GM18868 (cell line): ENCODE results near the gene TPBG.
A peak's percentile ranks its signal among the peaks of the same experiment; 100 is the strongest.
"Not testable (repeated sequence)": the region's sequence is repeated elsewhere in the genome, so short reads cannot be mapped to it uniquely, and the experiment has no call there.

Experiments used
- ATAC-seq: cut with Tn5 transposase; IDR thresholded peaks from one replicate; pipeline ENCODE4 v1.9.1; 2021; ENCODE audit warnings: mild to moderate bottlenecking, moderate library complexity; ENCODE audit not compliant: unreplicated experiment

TPBG gene

DNA sequence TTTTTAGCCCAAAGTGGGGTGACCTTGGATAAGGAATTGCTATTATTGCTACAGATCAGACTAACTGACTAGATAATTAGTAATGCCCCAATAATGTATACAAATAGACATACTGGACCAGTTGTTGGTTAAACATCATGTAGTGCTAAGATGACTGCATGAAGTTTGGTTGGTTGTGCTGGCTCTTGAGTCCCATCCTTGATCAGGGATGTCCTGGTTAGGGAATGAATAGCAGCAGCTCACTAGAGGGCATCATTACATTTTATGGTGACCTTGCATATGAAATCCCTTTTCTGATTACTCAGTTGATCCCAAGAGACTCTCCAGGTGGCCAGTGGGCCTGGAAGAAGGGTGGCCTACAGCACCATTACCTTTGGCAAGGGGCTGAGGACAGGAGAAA is 10.9 kb downstream of the TPBG start:
- no peak for ATAC-seq

DNA sequence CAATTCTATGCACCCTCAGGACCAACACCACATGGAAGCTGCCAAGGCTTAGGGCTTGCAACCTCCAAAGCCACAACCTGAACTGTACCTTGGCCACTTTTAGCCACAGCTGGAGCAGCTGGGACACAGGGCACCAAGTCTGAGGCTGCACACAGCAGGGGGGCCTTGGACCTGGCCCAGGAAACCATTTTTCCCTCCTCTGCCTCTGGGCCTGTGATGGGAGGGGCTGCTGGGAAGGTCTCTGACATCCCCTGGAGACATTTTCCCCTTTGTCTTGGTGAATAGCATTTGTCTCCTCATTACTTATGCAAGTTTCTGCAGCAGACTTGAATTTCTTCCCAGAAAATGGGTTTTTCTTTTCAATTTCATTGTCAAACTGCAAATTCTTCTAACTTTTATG is 13.0 kb downstream of the TPBG start:
- ATAC-seq: no peak

DNA sequence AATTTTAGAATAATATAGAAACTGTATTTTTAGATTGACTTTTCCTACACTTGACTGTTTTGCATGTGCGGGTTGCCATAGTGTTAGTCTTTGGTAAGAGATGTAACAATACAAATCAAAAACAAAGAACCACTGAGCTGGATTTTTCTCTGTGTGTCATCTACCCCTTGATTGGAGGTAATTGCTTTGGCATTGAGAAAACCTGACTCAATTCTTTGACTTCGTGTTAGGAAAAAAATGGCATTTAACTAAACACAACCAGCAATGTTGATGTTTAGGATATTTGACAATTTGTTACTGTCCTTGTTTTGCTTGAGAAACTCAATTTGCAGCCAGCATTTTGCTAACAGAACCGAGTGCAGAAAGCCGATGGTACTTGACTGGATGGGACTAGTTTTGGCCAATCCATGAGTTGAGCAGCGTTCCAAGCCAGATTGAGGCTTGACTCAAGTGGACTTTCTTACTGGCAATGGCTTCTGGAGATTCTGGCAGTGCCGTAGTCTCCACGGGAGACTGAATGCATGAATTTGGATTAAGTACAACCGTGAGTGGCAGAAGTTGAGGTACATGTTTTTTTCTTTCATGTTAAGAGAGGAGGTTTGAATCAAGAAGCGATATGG is 17.1 kb downstream of the TPBG start:
- ATAC-seq: no peak

DNA sequence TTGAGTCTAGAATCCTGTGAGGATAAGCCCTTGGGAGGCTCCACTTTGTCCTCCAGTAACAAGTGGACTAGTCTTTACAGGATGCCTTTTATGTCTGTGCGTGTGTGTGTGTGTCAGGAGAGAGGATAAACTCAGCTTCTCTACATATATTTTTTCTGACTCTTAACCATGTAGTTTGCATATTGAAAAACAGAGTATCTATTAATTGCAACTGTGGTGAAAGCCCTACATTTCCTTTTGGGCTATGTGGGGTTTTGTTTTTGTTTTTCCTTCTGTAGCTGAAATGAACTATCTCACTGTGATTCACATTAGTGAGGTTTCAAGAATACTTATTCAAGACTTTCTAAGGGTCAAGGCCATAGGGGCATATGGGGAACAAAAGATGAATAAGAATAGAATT is 17.7 kb downstream of the TPBG start:
- ATAC-seq: peak; percentile 71

DNA sequence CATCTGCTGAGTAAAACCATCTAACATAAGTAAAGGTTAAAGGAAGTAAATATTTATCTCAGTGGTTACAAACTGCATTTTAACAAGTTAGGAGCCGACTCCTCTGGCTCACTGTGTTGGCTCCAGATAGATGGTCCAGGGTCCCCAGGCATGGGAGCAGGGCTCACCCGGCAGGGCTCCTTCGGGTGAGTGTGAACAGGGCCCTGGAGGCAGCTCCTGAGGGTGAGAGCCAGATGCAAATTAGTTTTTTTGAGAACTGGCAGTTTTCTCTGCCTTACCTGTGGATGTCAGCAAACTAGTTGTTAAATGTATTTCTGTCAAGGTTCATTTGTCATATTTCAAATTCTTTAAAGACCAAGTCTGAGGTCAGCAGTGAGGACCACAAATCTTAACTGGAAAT is 21.5 kb downstream of the TPBG start:
- no peak for ATAC-seq

DNA sequence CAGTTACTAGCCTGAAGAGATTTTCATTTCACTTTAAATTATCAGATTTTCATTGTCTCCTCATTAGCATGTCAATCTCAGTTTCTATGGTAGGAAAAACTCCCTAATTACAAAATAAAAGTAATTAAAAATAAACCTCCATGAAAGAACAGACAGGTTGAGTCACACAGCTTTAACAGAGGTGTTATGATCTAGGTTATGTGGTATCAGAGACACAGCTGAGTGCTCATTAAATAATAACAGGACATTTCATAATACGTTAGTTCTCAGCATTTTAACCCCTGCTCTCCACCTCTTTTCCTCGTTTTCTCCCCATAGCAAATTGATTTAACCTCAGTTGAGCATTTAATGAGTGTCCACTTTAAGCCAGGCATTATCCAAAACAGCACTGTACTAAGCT is 21.9 kb downstream of the TPBG start:
- ATAC-seq: no peak

DNA sequence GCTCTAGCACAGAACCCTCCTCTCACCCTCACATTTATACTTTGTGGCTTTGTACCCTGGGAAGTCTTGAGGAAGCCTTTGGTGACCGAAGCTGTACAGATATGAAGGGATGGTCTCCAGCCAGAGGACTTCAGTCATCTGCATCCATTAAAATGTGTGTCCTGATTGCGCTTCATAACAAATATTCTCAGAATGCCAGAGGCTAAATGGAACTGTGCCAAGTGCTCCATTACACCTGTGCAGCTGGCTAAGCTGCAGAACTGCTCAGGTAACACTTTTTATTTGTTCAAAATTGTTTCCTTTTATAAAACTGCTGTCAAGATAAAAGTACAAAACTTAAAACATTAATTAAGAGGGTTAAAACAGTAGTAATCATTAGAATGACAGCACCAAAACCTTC is 22.3 kb downstream of the TPBG start:
- ATAC-seq: no peak

DNA sequence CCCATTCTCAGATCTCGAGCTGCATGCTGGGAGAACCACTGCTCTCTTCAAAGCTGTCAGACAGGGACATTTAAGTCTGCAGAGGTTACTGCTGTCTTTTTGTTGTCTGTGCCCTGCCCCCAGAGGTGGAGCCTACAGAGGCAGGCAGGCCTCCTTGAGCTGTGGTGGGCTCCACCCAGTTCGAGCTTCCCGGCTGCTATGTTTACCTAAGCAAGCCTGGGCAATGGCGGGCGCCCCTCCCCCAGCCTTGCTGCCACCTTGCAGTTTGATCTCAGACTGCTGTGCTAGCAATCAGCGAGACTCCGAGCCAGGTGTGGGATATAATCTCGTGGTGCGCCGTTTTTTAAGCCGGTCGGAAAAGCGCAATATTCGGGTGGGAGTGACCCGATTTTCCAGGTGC is 31.2 kb downstream of the TPBG start:
- ATAC-seq: not testable (repeated sequence)

DNA sequence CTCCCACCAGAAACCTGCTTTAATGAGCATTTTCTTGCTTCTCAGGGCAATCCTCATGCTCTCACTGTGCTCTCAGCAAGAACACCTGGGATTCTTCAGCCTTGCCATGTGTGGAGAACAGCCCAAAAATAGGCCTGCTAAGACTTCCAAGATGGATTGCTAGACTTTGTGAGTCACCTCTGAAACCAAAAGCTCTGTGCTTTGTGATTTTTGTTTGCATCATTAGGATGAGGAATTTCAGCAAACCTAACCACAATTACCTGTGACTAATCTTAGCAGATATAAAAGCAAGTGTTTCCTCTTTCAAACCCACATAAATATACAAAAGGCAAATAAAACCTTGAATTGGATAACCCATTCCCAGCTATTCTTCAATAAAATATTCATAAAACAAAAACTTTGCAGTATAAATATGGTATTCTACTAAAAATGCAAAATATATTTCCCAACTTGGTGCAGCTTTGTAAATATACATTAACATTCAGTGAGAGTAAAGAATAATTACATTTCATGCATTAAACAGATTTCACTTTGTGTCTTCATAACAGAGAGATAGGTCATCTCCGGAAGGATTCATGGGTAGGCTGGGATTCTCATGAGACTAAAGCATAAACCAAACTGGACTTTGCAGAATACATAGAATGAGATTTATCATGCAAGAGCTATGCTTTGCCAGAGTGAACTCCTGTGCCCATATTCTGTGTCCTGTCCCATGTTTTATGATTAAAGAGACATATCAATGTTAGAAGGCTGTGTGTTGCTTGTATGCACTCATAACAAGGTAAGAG is 33.5 kb downstream of the TPBG start:
- ATAC-seq: peak; percentile 82

DNA sequence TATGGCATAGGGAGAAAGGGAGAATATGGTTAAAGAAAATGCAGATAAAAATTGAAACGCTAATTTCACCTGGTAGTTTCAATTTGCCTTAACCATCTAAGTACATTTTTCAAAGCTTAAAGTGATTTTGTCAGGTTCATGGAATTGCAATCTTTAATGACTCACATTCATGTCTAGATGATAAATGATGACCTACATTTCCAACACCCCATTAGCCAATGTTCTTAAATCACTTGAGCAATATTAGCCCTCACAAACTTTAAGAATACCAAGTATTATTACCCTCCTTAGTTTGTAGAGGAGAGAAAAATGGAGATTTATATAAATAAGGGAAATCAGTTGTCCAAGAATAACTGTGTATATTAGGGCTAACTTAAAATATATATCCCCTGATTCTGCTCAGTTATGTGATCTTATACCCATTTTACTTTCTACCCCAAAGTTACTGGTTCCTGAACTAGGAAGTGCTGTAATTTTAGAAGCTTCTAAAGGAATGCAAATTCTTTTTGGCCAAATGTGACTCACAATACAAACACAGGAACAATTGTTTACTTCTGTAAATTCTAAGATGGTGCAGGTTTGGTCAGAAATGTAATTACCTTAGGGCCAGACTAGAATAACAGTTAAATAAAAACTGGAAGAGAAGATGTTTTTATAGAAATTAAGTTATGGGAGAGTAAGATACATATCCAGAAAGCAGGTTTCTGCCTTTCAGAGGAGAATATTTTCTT is 34.5 kb downstream of the TPBG start:
- ATAC-seq: no peak

DNA sequence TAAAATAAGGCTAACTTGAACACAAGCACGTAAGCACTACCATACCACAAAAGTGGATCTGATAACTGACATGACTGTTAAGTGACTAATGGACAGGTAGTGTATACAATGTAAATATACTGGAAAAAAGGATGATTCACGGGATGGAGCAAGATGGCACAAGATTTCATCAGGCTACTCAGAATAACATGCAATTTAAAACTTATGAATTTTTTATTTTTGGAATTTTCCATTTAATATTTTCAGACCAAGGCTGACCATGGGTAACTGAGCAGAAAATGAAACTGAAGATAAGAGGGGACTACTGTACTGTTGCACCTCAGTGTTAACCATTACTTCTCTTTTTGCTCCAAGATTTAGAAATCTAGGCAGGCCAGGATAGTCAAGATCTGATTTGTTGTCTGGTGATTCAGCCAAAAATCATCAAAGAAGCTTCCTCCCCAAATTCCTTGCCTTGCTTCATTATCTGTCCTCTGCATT is 45.4 kb downstream of the TPBG start:
- peak; percentile 71 for ATAC-seq

DNA sequence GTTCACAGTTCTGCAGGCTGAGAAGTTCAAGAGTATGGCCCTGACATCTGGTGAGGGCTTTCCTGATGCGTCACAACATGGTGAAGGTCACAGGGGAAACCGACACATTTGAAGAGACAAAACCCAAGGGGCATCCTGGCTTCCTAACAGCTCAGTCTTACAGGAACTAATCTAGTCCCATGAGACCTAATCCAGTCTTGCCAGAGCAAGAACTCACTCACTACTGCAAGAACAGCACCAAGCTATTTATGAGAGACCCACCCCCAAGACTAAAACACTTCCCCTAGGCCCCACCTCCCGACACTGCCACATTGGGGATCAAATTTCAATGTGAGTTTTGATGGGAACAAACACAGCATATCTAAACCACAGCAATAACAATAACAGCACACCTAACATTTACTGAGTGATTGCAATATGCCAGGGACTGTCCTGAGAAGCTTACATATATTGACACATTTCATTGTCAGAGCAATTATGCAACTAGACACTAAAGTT is 46.6 kb downstream of the TPBG start:
- ATAC-seq: no peak

DNA sequence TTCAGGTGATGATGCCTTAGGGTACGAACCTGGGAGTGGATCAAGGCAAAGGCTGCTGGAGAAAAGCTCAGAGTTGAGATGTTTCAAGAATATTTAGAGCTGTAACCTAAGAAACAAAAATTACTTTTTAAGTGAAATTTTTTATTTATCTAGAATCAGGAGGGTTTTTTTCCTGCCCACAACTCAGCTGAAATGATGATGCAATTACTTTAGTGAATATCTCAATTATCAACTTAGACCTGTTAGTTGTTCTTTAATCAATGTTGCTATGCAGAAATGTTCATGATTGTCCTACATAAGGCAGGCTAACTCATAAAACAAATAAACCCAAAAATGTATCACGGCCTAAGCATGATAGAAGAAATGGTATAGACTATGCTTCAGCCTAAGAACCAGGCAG is 50.3 kb downstream of the TPBG start:
- no peak for ATAC-seq

DNA sequence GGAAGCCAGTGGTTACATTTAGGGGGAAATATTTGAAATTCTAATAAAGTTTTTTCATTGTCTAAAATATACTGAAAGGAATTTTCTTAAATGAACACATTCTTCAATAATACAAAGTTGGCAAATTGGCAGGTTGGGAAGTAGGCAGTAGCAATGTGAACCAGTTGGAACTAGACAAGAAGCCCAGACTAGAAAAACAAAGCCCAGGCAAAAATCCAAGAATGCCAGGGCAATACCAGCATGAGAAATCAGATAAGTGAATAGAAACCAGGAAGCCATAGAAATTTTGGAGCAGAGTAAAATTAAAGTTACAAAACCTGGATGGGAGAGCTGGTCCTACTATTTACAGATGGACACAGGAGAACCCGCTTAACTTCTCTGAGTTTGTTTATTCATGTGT is 52.2 kb downstream of the TPBG start:
- ATAC-seq: no peak

DNA sequence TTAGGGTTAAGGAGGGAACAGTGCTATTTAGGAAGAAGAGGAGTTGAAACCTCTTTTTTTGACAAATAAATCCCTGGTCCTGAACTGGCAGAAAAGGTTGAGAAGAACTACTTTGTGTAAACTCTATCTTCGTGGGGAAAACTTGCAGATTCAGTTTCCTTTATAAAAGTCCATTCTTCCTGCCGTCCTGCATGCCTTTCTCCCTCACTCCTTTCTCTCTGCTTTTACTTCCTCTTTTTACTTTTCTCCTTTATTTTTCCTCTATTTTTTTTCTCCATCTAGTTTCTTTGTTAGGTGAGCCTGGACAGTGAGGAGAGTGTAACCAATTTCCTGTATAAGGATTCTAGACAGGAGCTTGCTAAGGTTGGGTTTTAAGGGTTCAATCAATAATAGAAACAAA is 52.7 kb downstream of the TPBG start:
- ATAC-seq: no peak
